Subcutaneous adipose tissue (tissue), 4 donors: ENCODE data around the gene GPC6. TPM values are rescaled to one million over a fixed set of nuclear protein-coding genes. Genes with fewer than 3 reads are reported as not detected.

Source experiments
- CTCF ChIP-seq: fragments of 450-650 bp; IDR thresholded peaks from one replicate; pipeline ENCODE4 v1.5.1; 2016; ENCODE audit warnings: low read depth, mild to moderate bottlenecking, control low read depth, antibody characterized with exemption, moderate library complexity
- total RNA-seq, 4 donors: library from RNA; depleted of rRNA; stranded (reverse); fragments of >200 nt; gene quantifications; one replicate each; pipeline ENCODE4 v1.1.0, GENCODE V29; 2016

Gene GPC6
- total RNA-seq, 4 donors from 2014 or later = 16.2 to 30.6 (median 26.9) TPM

- no peak for TF ChIP-seq CTCF
These were observed 422.9 kb downstream of the GPC6 start for GRCh38 chr13:93649496-93649895.

- TF ChIP-seq CTCF = no peak
These were observed 427.2 kb downstream of the GPC6 start for GRCh38 chr13:93653776-93654175.

GRCh38 chr13:93655154-93655553, 428.5 kb downstream of the GPC6 start:
- TF ChIP-seq CTCF = no peak

GRCh38 chr13:93660391-93661063, 433.9 kb downstream of the GPC6 start:
- no peak for TF ChIP-seq CTCF

GRCh38 chr13:93670866-93671265, 444.3 kb downstream of the GPC6 start:
- TF ChIP-seq CTCF = no peak

GRCh38 chr13:93672996-93673395, 446.4 kb downstream of the GPC6 start:
- no peak for TF ChIP-seq CTCF

GRCh38 chr13:93673885-93674284, 447.3 kb downstream of the GPC6 start:
- no peak for TF ChIP-seq CTCF
